ENCODE measurements around the gene C17orf107. TPM values are rescaled to one million over a fixed set of nuclear protein-coding genes. Genes with fewer than 3 reads are reported as not detected.

The C17orf107 gene
- total RNA-seq, 1 donor from 2014 or later = not detected

DNA sequence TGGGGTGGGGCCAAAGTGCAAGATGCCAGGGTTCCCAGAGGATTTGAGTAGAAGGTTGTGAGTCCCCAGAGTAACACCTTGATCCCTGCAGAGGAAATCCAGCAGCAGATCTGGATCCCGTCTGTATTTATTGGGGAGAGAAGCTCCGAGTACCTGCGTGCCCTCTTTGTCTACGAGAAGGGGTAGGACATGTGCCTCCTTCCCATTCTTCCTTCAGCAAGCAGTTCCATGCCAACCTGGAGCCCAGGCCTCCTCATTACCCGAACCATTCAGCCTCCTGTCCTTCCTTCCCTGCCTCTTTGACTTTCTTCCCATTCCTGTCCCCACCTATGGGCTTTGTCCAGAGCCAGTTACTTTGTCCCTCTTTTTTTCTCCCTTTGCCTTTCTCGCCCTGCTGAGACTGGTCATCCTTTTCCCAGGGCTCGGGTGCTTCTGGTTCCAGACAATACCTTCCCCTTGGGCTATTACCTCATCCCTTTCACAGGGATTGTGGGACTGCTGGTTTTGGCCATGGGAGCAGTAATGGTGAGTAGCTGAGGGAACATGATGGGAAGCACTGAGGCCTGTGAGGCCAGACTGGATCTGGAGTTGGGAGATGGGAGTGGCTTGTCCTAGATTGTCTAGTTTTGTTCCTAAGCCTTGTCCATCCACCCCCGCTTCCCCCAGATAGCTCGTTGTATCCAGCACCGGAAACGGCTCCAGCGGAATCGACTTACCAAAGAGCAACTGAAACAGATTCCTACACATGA is 43.6 kb downstream of the C17orf107 start:
- Histone ChIP-seq H3K4me1 (peaks cover 24 to 46% of the 10 kb centered on the region in 2 donors), H3K27ac (peak overlapping the region in 1 of 2 donors; percentile 16), H3K36me3 (peaks cover 34 to 53% of the 10 kb centered on the region in 2 donors), H3K27me3 (no peaks in the 10 kb centered on the region), H3K9me3 (no peaks in the 10 kb centered on the region), H3K4me3 (no peak overlapping the region)
- TF ChIP-seq, protein P1, sequence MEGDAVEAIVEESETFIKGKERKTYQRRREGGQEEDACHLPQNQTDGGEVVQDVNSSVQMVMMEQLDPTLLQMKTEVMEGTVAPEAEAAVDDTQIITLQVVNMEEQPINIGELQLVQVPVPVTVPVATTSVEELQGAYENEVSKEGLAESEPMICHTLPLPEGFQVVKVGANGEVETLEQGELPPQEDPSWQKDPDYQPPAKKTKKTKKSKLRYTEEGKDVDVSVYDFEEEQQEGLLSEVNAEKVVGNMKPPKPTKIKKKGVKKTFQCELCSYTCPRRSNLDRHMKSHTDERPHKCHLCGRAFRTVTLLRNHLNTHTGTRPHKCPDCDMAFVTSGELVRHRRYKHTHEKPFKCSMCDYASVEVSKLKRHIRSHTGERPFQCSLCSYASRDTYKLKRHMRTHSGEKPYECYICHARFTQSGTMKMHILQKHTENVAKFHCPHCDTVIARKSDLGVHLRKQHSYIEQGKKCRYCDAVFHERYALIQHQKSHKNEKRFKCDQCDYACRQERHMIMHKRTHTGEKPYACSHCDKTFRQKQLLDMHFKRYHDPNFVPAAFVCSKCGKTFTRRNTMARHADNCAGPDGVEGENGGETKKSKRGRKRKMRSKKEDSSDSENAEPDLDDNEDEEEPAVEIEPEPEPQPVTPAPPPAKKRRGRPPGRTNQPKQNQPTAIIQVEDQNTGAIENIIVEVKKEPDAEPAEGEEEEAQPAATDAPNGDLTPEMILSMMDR (IDR thresholded peaks at IDR 0.05) = no peak
- intact Hi-C loops (cut with DNase I) = loop anchor here (5.0 kb wide), 1 partner anchor 44 kb away; the partner anchor contains the start of gene CAMTA2
- DNase-seq (ENCODE audit: low spot score in 2 of 2) = no peak

DNA sequence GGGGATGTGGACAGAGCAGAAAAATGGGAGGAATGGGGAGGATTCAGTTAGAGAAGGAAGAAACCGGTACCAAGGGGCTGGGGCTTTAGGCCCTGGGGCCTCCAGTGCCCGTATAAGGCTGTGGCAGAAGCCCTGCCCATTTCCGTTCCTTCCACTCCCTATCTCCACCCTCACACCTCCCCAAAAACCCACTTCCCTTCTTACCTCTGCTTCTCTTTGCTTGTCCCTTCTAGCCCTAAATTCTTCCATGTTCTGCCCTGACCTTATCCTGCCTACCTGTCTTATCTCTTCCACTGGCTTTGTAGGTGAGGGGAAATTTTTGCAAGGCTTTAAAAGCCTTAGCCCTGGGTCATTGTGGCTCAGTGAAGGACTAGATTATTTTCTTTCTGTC is 44.8 kb downstream of the C17orf107 start:
- Histone ChIP-seq H3K27me3 (no peaks in the 10 kb centered on the region), H3K27ac (peak overlapping the region; percentile 93 to 97), H3K4me1 (peaks cover 20 to 37% of the 10 kb centered on the region in 2 donors), H3K9me3 (no peaks in the 10 kb centered on the region), H3K4me3 (no peak overlapping the region), H3K36me3 (peaks cover 32 to 49% of the 10 kb centered on the region in 2 donors)
- no peak for DNase-seq (ENCODE audit: low spot score in 2 of 2)
- intact Hi-C loops (cut with DNase I) = loop anchor here (5.0 kb wide), 1 partner anchor 43 kb away; the partner anchor contains the start of gene CAMTA2
- TF ChIP-seq, protein P1 (IDR thresholded peaks at IDR 0.05) = no peak

DNA sequence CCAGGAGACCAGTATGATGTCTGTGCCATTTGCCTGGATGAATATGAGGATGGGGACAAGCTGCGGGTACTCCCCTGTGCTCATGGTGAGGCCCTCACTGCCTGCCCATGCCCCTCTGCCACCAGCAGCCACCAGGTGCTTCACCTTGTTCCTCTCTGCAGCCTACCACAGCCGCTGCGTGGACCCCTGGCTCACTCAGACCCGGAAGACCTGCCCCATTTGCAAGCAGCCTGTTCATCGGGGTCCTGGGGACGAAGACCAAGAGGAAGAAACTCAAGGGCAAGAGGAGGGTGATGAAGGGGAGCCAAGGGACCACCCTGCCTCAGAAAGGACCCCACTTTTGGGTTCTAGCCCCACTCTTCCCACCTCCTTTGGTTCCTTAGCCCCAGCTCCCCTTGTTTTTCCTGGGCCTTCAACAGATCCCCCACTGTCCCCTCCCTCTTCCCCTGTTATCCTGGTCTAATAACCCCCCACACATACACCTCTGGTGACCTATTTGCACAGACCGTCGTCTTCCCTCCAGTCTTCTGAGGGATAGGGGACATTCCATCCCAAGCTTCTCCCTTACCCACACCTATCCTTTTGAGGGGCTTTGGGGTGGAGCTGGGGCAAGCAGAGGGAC is 45.3 kb downstream of the C17orf107 start:
- H3K27ac ChIP-seq = peak overlapping the region; percentile 93 to 97
- TF ChIP-seq, protein P1 (IDR thresholded peaks at IDR 0.05) = no peak
- no peak for DNase-seq (ENCODE audit: low spot score in 2 of 2)
- H3K4me3 ChIP-seq = peak overlapping the region; percentile 28 to 94
- H3K4me1 ChIP-seq = peaks cover 20 to 37% of the 10 kb centered on the region in 2 donors
- no peaks in the 10 kb centered on the region for H3K9me3 ChIP-seq
- H3K36me3 ChIP-seq = peaks cover 32 to 49% of the 10 kb centered on the region in 2 donors
- H3K27me3 ChIP-seq = no peaks in the 10 kb centered on the region
- intact Hi-C loops (cut with DNase I) = loop anchor here (5.0 kb wide), 1 partner anchor 43 kb away; the partner anchor contains the start of gene CAMTA2

DNA sequence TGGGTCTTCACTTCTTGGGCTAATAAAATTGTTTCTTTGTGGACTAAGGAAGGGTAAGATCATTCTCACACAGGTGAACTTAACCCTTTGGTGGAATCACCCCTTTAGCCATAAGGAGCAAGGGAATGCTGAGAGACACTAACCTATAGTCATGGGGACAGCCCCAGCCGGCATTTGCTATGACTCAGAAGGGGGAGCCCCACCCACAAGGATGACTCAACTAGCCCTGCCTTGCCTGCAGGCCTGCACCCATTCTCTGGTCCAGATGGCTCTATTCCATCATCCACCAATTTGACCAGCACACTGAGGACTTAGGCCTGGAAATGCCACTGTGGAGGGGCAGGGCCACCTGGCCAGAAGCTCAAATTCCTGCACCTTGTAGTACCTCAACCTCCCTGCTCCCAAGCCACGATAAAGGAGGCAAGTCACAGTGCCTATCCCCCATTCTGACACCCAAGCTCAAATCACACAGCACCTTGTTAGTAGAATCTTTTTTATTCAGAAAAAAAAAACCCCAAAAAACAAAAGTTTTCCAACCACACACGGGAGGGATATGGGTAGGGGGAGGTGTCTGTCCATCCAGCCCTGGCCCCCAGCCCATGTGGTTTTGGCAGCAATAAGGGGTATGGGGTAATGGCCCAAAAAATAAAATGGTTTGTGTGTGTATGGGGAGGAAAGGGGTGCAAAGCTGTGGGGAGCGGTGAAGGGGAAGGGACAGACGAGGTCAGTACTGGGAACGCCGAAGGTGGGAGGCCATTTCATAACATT is 46.0 kb downstream of the C17orf107 start:
- no peaks in the 10 kb centered on the region for H3K27me3 ChIP-seq
- peak overlapping the region; percentile 28 to 94 for H3K4me3 ChIP-seq
- intact Hi-C loops (cut with DNase I) = no loop called here
- H3K9me3 ChIP-seq = no peaks in the 10 kb centered on the region
- peak; percentile 67 to 94 for DNase-seq (ENCODE audit: low spot score in 2 of 2)
- H3K27ac ChIP-seq = peak overlapping the region; percentile 93 to 97
- peaks cover 20 to 40% of the 10 kb centered on the region in 2 donors for H3K4me1 ChIP-seq
- peaks cover 32 to 49% of the 10 kb centered on the region in 2 donors for H3K36me3 ChIP-seq
- TF ChIP-seq, protein P1 (IDR thresholded peaks at IDR 0.05) = no peak

DNA sequence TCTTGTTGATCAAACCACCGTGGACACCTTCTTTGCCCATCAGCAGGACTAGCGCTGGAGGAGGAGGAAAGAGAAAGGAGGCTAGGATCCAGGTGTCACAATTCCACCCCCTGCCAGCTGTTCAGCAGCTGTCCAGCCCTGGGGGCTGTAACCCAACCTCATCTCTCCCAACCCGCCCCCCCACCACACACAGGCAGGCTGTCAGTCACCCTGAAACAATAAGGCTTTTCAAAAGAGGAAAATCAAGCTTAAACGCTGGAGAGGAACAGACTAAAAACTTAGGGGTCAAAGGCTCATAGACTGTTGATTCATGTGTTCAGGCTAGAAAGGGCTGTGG is 46.6 kb downstream of the C17orf107 start:
- Histone ChIP-seq H3K4me1 (peaks cover 18 to 45% of the 10 kb centered on the region in 2 donors), H3K27ac (peak overlapping the region; percentile 93 to 97), H3K9me3 (no peaks in the 10 kb centered on the region), H3K27me3 (no peaks in the 10 kb centered on the region), H3K4me3 (peak overlapping the region; percentile 28 to 94), H3K36me3 (peaks cover 32 to 49% of the 10 kb centered on the region in 2 donors)
- TF ChIP-seq, protein P1 (IDR thresholded peaks at IDR 0.05) = no peak
- no peak for DNase-seq (ENCODE audit: low spot score in 2 of 2)
- intact Hi-C loops (cut with DNase I) = no loop called here
